ENCODE measurements around the gene F11R. TPM values are rescaled to one million over a fixed set of nuclear protein-coding genes. Genes with fewer than 3 reads are reported as not detected.
A peak's percentile ranks its signal among the peaks of the same experiment; 100 is the strongest.
"Not testable (repeated sequence)": the region's sequence is repeated elsewhere in the genome, so short reads cannot be mapped to it uniquely, and the experiment has no call there.

Gene F11R
- total and polyA plus RNA-seq, 2 experiments from 2014 or later = 0.53 to 0.76 TPM

DNA sequence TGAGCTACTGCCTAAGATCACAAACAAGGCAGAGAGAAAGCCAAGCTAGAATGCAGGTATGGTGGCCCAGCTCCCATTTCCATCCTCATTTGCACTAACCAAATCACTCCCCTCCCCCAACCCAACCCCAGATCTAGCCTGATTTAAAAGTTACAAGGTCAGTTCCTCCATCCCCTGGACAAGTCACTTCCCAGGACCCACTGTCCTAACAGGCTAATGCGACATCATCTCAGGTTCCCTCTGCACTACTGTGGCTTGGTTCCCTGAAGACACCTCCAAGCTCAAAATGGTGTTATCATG lies 2.4 kb downstream of the F11R start:
- Histone ChIP-seq H3K79me2 (ENCODE audit: insufficient read depth) (no peaks in the 10 kb centered on the region), H3K27ac (no peak overlapping the region)
- WGBS, 2 experiments (ENCODE audit: low coverage in 1 of 2, low lambda C conversion rate in 2 of 2, missing lambda C conversion rate in 2 of 2) = 92 to 94% methylated on average over 1 of the region's 1 CpG

DNA sequence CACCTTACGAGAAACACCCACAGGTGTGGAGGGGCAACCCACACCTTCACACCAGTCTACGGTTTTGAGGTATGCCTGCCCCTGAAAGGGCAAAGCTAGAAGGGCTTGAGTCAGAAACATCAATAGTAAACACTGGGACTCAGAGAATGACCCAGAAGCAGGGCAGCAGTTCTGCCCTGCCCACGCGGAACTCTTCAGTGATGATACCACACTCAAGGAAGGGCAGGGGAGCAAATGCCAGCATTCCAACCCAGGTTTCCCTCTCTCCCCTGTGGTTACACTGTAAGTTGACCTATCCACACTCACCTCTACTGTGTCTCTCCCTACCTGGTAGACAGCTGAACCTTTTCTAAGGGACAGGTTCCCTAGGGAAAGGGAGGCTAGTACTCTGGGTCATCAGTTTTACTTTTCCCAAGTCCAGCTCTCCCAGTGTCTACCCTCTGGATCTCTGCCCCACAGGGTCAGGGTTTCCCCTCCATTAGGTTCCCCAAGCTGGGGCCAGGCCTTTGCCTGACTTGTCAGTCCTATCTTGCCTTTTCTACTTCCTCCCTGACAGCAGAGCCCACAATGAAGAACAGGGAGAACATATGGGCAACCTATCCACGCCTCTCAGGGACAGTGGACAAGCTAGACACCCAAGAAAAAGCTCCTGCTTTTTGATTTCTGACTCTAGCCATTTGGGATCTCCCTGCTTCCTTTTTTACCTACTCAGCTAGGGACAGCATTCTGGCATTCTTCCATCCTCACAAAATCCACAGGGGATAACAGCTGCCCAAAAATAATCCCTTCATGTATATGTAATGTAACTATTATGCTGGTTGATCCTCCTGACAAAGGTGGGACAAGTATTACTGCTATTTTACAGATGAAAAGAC lies 3.0 kb downstream of the F11R start:
- no peak overlapping the region for H3K27ac ChIP-seq
- H2AFZ ChIP-seq = no peak overlapping the region
- H3K9me2 ChIP-seq (ENCODE audit: insufficient read depth) = no peaks in the 10 kb centered on the region
- H3K4me1 ChIP-seq (ENCODE audit: insufficient read depth) = peaks cover 20% of the 10 kb centered on the region
- 59 to 60% methylated on average over 5 of the region's 5 CpGs for WGBS, 2 experiments (ENCODE audit: low coverage in 1 of 2, low lambda C conversion rate in 2 of 2, missing lambda C conversion rate in 2 of 2)
- peaks cover 16% of the 10 kb centered on the region for H3K27me3 ChIP-seq (replicated peaks; ENCODE audit: insufficient read depth)
- H3K4me2 ChIP-seq (ENCODE audit: unreplicated experiment) = no peak overlapping the region
- no peak overlapping the region for H3K4me3 ChIP-seq
- H4K20me1 ChIP-seq (ENCODE audit: insufficient read depth) = no peaks in the 10 kb centered on the region
- no peaks in the 10 kb centered on the region for H3K9me3 ChIP-seq (ENCODE audit: low read depth)
- H3K36me3 ChIP-seq (ENCODE audit: low read depth) = no peaks in the 10 kb centered on the region
- H3K79me2 ChIP-seq (ENCODE audit: insufficient read depth) = no peaks in the 10 kb centered on the region
- TF ChIP-seq EZH2phosphoT487 (IDR thresholded peaks at IDR 0.05; ENCODE audit: insufficient read depth, low read depth) (no peak), EZH2 (IDR thresholded peaks at IDR 0.05; ENCODE audit: insufficient read depth, poor library complexity, severe bottlenecking) (no peak)
- peaks cover 9% of the 10 kb centered on the region; the same call in 1 of the 2 replicates for H3F3A ChIP-seq (ENCODE audit: insufficient read depth)
- peak; percentile 21 for DNase-seq
- H3K9ac ChIP-seq = no peak overlapping the region
- in situ Hi-C loops (cut with MboI) = no loop called here

More for the DNA sequence above, 2.4 kb downstream of the F11R start:
- Histone ChIP-seq H3K9me2 (ENCODE audit: insufficient read depth) (no peaks in the 10 kb centered on the region), H3K9me3 (ENCODE audit: low read depth) (no peaks in the 10 kb centered on the region), H3K9ac (no peak overlapping the region), H3K4me1 (ENCODE audit: insufficient read depth) (peaks cover 14% of the 10 kb centered on the region), H3K4me2 (ENCODE audit: unreplicated experiment) (no peak overlapping the region), H4K20me1 (ENCODE audit: insufficient read depth) (no peaks in the 10 kb centered on the region), H3K27me3 (replicated peaks; ENCODE audit: insufficient read depth) (peaks cover 16% of the 10 kb centered on the region), H3K36me3 (ENCODE audit: low read depth) (no peaks in the 10 kb centered on the region), H3K4me3 (no peak overlapping the region), H2AFZ (no peak overlapping the region), H3F3A (ENCODE audit: insufficient read depth) (peaks cover 9% of the 10 kb centered on the region; the same call in 1 of the 2 replicates)
- in situ Hi-C loops (cut with MboI) = no loop called here
- no peak for TF ChIP-seq EZH2 (IDR thresholded peaks at IDR 0.05; ENCODE audit: insufficient read depth, poor library complexity, severe bottlenecking)
- DNase-seq = no peak

DNA sequence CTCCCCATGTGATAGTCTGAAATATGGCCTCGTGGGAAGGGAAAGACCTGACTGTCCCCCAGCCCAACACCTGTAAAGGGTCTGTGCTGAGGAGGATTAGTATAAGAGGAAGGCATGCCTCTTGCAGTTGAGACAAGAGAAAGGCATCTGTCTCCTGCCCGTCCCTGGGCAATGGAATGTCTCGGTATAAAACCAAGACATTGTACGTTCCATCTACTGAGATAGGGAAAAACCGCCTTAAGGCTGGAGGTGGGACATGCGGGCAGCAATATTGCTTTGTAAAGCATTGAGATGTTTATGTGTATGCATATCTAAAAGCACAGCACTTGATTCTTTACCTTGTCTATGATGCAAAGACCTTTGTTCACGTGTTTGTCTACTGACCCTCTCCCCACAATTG lies 3.8 kb downstream of the F11R start:
- H3F3A ChIP-seq (ENCODE audit: insufficient read depth); H3K4me2 ChIP-seq (ENCODE audit: unreplicated experiment); H3K9me3 ChIP-seq (ENCODE audit: low read depth); H3K9ac ChIP-seq; H4K20me1 ChIP-seq (ENCODE audit: insufficient read depth); H3K4me3 ChIP-seq; in situ Hi-C loops (cut with MboI); H3K36me3 ChIP-seq (ENCODE audit: low read depth); H3K27ac ChIP-seq; DNase-seq; H3K9me2 ChIP-seq (ENCODE audit: insufficient read depth); H3K79me2 ChIP-seq (ENCODE audit: insufficient read depth); H2AFZ ChIP-seq: not testable (repeated sequence)
- H3K4me1 ChIP-seq (ENCODE audit: insufficient read depth) = peaks cover 23% of the 10 kb centered on the region
- H3K27me3 ChIP-seq (replicated peaks; ENCODE audit: insufficient read depth) = peaks cover 16% of the 10 kb centered on the region
- 60 to 62% methylated on average over 7 of the region's 7 CpGs for WGBS, 2 experiments (ENCODE audit: low coverage in 1 of 2, low lambda C conversion rate in 2 of 2, missing lambda C conversion rate in 2 of 2)

DNA sequence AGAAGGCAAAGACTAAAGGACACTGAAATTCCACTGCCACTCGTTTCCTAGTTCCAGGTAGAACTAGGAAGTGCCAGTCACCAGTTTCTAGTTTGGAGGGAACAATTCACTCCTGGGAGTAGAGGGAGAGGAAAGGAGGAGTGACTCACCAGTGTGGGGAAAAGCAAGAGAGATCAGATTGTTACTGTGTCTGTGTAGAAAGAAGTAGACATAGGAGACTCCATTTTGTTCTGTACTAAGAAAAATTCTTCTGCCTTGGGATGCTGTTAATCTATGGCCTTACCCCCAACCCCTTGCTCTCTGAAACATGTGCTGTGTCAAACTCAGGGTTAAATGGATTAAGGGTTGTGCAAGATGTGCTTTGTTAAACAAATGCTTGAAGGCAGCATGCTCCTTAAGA lies 4.3 kb downstream of the F11R start:
- H3K9me3 ChIP-seq (ENCODE audit: low read depth); H3K9ac ChIP-seq; H3F3A ChIP-seq (ENCODE audit: insufficient read depth); H3K27ac ChIP-seq; H3K4me3 ChIP-seq; H3K79me2 ChIP-seq (ENCODE audit: insufficient read depth); H3K4me2 ChIP-seq (ENCODE audit: unreplicated experiment); H2AFZ ChIP-seq; H3K36me3 ChIP-seq (ENCODE audit: low read depth); H4K20me1 ChIP-seq (ENCODE audit: insufficient read depth); in situ Hi-C loops (cut with MboI); H3K9me2 ChIP-seq (ENCODE audit: insufficient read depth): not testable (repeated sequence)
- peaks cover 15% of the 10 kb centered on the region for H3K27me3 ChIP-seq (replicated peaks; ENCODE audit: insufficient read depth)
- H3K4me1 ChIP-seq (ENCODE audit: insufficient read depth) = peaks cover 21% of the 10 kb centered on the region
- DNase-seq = peak; percentile 49
- WGBS, 2 experiments (ENCODE audit: low coverage in 1 of 2, low lambda C conversion rate in 2 of 2, missing lambda C conversion rate in 2 of 2) = 47 to 68% methylated on average over 1 of the region's 1 CpG
